ENCODE data around the gene PLEKHM1.

Gene PLEKHM1

GRCh38 chr17:45398800-45399199 lies 91.7 kb downstream of the PLEKHM1 start:
- no peak for DNase-seq (ENCODE audit: low read depth)

DNA sequence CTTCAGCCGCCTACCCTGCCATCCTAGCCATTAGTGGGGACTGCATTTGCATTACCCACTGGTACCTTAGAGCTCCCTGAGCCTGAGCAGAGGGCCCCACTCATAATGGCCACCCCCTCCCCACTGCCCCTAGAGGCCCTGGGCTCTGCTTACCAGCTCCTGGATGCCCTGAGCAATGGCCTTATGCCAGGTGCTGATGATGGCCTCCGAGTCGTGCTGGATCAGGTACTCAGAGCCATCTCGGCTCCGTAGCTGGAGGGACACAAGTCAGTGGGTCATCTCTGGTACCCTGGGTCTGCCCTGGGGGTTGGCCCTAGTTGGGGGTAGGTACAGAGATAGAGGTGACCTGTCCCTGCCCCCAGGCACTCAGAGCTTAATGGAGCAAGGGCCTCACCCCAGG lies 92.7 kb downstream of the PLEKHM1 start:
- DNase-seq (ENCODE audit: low read depth): no peak

- no peak for DNase-seq (ENCODE audit: low read depth)
Measured at GRCh38 chr17:45396496-45397205, 93.9 kb downstream of the PLEKHM1 start.

DNA sequence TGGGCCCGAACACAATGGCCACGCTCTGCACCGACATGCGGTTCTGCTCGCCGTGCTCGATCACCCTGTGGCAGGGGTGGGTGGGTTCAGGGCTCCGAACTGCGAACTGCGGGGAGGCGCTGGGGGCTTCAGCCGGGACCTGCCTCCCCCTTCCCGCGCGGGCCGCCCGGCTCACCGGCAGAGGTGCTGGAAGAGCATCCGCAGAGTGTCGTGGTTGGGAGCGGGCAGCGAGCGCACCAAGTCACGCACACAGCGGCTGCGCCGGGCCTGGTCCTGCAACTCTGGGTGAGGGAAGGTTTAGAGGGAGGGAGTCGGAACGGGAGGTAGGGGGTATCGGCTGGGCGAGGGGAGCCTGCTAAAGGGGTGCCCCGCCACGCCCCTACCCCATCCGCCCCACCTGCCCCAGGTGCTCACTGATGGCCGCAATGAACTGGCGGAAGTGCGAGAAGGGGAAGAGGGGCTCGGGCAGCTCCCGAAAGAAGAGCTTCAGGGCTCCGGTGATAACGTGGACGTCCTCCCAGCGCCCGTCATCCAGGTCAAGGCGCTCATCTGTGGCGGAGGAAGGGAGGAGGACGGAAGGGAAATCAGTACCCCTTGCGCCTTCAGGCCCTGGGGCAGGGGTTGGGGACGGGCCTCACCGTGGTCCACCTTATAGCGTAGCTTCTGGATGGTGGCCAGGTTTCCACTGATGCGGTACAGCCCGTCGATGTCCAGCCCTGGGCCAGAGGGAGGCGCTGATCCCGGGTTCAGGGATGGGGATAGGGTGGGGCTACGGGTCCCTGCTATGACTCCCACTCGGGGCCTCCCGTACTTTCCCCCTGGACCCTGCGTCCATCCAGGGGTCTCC lies 94.7 kb downstream of the PLEKHM1 start:
- DNase-seq (ENCODE audit: low read depth): no peak

- DNase-seq (ENCODE audit: low read depth): peak; percentile 87
Measured at GRCh38 chr17:45394913-45395568, 95.5 kb downstream of the PLEKHM1 start.

DNA sequence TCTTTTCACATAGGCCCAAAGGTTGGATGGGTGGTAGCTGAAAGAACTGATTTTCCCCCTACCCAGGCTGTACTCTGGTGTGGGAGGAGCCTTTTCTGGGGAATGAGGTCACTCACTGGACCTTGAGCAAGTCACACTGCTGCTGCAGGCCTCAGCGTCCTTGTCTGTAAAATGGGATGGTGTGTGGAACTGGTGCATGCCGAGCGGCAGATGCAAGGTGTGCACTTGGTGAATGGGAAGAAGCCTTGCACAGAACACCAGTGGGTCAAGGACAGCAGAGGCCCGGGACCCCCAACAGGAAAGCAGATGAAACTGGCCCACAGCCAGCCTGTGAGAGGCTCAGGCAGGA lies 96.0 kb downstream of the PLEKHM1 start:
- DNase-seq (ENCODE audit: low read depth): no peak

DNA sequence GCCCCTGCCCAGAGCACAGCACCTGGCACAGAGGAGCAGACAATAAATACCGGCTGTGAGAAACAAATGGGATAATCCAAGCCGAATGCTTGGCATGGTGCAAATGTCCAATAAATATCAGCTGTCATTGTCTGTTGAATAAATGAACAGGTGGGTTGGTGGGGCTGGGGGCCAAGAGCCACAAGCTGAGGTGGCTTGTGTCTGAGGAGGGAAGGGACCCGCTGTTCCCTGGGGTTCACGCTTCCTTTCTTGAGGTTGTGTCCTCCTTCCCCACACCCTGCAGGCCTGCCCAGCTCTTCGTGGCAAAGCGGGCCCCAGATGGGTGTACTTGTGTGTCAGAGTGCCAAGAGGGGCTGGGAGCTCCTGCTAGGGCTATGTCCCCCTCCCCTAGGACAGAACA lies 96.4 kb downstream of the PLEKHM1 start:
- no peak for DNase-seq (ENCODE audit: low read depth)

GRCh38 chr17:45393411-45393810 lies 97.1 kb downstream of the PLEKHM1 start:
- DNase-seq (ENCODE audit: low read depth): no peak

DNA sequence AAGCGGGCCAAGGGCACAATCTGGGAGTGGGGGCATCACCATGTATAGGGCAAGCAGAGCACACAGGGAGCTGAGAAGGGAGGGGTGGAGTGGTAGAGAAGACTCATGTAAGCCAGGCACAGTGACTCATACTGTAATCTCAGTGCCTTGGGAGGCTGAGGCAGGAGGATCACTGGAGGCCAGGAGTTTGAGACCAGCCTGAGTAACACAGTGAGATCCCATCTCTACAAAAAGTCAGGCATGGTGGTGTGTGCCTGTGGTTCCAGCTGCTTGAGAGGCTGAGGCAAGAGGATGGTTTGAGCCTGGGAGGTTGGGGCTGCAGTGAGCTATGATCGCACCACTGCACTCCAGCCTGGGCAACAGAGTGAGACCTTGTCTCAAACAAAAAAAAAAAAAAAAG lies 98.6 kb downstream of the PLEKHM1 start:
- no peak for DNase-seq (ENCODE audit: low read depth)

DNA sequence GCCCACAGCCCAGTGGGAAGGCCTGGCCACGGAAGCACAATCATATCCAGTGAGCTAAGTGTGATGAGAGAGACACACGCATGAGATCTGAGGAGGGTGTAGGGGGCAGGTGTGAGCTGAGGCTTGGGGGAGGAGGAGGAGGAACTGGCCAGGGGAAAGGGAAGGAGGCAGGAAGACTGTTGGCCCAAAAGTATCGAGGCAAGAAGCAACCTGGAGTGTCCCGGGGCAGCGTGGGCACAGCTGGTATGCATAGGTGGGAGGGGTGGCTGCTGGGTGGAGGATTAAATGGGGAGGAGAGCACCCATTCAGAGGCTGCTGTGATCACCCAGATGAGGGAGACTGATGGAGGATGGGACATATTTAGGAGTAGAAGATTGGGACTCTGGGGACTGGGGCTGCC lies 99.2 kb downstream of the PLEKHM1 start:
- no peak for DNase-seq (ENCODE audit: low read depth)

- DNase-seq (ENCODE audit: low read depth): no peak
Measured at GRCh38 chr17:45389354-45389753, 101.2 kb downstream of the PLEKHM1 start.

DNA sequence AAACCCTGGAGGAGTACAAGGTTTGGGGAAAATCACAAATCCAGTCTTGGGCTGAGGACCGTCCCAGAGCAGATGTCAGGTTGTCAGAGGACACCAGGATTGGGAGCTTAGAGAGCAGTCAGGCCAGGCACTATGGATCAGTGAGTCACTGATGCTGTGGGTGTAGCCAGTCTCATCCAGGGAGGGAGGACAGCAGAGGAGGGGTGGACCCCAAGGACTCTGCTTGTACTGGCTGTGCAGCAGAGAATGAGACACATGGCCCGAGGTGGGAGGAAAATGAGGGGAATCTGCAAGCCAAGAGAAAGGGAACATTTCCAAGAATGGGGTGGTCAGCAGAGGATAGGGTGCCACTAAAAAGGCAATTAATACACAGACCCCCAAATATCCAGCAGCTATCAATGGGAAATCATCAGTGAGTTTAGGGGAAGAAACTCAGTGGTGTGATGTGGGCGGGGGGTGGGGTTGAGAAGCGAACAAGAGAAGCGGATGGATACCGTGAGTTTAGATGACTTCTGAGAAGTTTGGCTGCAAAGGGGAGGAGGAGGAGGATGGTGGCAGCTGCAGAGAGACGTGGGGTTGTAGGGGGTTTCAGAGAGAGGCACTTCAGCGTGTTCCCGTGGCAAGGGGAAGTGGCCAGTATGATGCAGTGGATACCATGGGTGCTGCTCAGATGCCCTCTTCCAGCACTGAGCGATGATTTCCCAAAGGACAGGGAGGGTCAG lies 101.8 kb downstream of the PLEKHM1 start:
- DNase-seq (ENCODE audit: low read depth): no peak

DNA sequence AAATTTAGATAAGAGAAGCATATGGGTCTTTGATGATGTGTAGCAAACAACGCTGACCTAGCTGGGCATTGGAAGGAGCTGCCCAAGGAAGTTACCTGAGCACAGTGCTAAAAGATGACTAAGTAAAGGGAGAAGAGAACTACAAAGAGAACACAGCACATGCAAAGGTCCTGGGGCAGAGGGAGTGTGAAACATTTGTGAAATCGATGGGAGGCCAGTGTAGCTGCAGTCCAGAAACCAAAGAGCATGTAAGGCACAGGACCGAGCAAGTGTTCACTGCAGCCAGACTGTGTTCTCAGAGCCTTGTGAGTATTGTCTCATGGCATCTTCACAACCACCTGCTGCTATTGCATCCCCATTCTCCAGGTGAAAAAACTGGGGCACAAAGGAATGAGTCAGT lies 102.8 kb downstream of the PLEKHM1 start:
- no peak for DNase-seq (ENCODE audit: low read depth)

DNA sequence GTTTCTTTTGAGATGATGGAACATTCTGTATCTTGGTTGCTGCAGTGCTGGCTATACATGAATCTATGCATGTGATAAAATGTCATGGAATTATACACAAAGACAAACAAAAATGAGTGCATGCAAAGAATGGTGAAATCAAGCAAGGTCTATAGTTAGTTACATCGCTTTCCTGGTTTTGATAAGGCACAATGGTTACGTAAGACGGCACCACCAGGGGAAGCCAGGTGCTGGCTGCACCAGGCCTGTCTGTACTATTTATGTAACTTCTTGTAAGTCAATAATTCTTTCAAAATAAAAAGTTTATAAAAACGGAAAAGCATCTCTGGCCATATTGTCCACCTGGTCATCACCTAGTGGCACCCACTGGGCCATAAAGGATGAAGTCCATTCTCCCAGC lies 104.3 kb downstream of the PLEKHM1 start:
- DNase-seq (ENCODE audit: low read depth): no peak
